Head of caudate nucleus (tissue), 42 donors: ENCODE results near the gene PUM2.
A peak's percentile ranks its signal among the peaks of the same experiment; 100 is the strongest.

Source experiments
- DNase-seq, 42 donors: peaks; one replicate each; pipeline versions ENCODE4 v3.0.0 to v3.0.0-alpha.2; 2020 to 2021; ENCODE audit warnings: mixed read lengths in 7 of 42
- intact Hi-C: fragments of 100-400 bp; cut with DNase I; formaldehyde crosslinking; loops from one replicate; pipeline ENCODE4 v1.15.0; 2022

The PUM2 gene

GRCh38 chr2:20350041-20350712, 467 bp downstream of the PUM2 start:
- peak in 36 of 42 donors; percentile 24 to 76 (median 54) for DNase-seq
- intact Hi-C loops = loop anchor here (10.0 kb wide), 1 partner anchor 295 kb away; no protein-coding TSS in a partner anchor

- DNase-seq = no peak
- intact Hi-C loops = no loop called here
Observed at GRCh38 chr2:20349513-20349921, 1.1 kb downstream of the PUM2 start.

GRCh38 chr2:20348542-20348941, 2.1 kb downstream of the PUM2 start:
- intact Hi-C loops = no loop called here
- no peak for DNase-seq

GRCh38 chr2:20346565-20347381, 3.9 kb downstream of the PUM2 start:
- intact Hi-C loops = no loop called here

GRCh38 chr2:20343128-20343527, 7.5 kb downstream of the PUM2 start:
- intact Hi-C loops = no loop called here
- no peak for DNase-seq

More at GRCh38 chr2:20346565-20347381, 3.9 kb downstream of the PUM2 start:
- DNase-seq = no peak

GRCh38 chr2:20339012-20339411, 11.6 kb downstream of the PUM2 start:
- DNase-seq = no peak
- intact Hi-C loops = no loop called here

- intact Hi-C loops = no loop called here
- DNase-seq = no peak
Observed at GRCh38 chr2:20334605-20335203, 15.9 kb downstream of the PUM2 start.

- no peak for DNase-seq
- intact Hi-C loops = no loop called here
Observed at GRCh38 chr2:20333738-20334137, 16.9 kb downstream of the PUM2 start.

- intact Hi-C loops = no loop called here
- no peak for DNase-seq
Observed at GRCh38 chr2:20330192-20330591, 20.5 kb downstream of the PUM2 start.

GRCh38 chr2:20327370-20327769, 23.3 kb downstream of the PUM2 start:
- DNase-seq = no peak
- intact Hi-C loops = no loop called here

GRCh38 chr2:20326163-20326780, 24.4 kb downstream of the PUM2 start:
- intact Hi-C loops = no loop called here
- DNase-seq = peak; percentile 31 to 86 (median 66)

- DNase-seq = no peak
- intact Hi-C loops = no loop called here
Observed at GRCh38 chr2:20322527-20323300, 27.9 kb downstream of the PUM2 start.

GRCh38 chr2:20317690-20318089, 33.0 kb downstream of the PUM2 start:
- intact Hi-C loops = no loop called here

GRCh38 chr2:20317197-20317596, 33.4 kb downstream of the PUM2 start:
- no peak for DNase-seq
- intact Hi-C loops = no loop called here

More at GRCh38 chr2:20317690-20318089, 33.0 kb downstream of the PUM2 start:
- DNase-seq = no peak

- intact Hi-C loops = no loop called here
Observed at GRCh38 chr2:20314562-20315501, 35.8 kb downstream of the PUM2 start.

GRCh38 chr2:20313659-20314058, 37.0 kb downstream of the PUM2 start:
- intact Hi-C loops = no loop called here

More at GRCh38 chr2:20314562-20315501, 35.8 kb downstream of the PUM2 start:
- no peak for DNase-seq

GRCh38 chr2:20309001-20309400, 41.6 kb downstream of the PUM2 start:
- intact Hi-C loops = no loop called here
- DNase-seq = no peak

More at GRCh38 chr2:20313659-20314058, 37.0 kb downstream of the PUM2 start:
- no peak for DNase-seq

GRCh38 chr2:20307311-20307710, 43.3 kb downstream of the PUM2 start:
- intact Hi-C loops = no loop called here
- DNase-seq = no peak
